Activated CD4-positive, alpha-beta memory T cell treated with anti-CD3 and anti-CD28 coated beads, Interleukin-2, amount 10 ng/mL, durations not matched to agents 7 days and 5 days (primary cell): ENCODE measurements around the gene CCDC88C. TPM values are rescaled to one million over a fixed set of nuclear protein-coding genes. Genes with fewer than 3 reads are reported as not detected.

Source experiments
- total RNA-seq, 2 experiments: library from RNA; stranded (reverse); gene quantifications; one replicate each; pipeline ENCODE4 v1.2.3, GENCODE V29; 2021

CCDC88C gene
- total RNA-seq, 2 experiments from 2014 or later: 168 to 175 TPM

Other genes with a start within 250 kb of the CCDC88C start
- gene GPR68, start 173.1 kb downstream of the CCDC88C start, total RNA-seq: 10 to 100 TPM; 36.9 to 39.8 TPM
- 100 to 1,000 TPM; 118 to 123 TPM for gene PPP4R3A, start 92.5 kb upstream of the CCDC88C start, total RNA-seq